Astrocyte (in vitro differentiated cells and primary cell): ENCODE data around the gene COL9A3. TPM values are rescaled to one million over a fixed set of nuclear protein-coding genes. Genes with fewer than 3 reads are reported as not detected.
"Not testable (repeated sequence)": the region's sequence is repeated elsewhere in the genome, so short reads cannot be mapped to it uniquely, and the experiment has no call there.

Experiments
- DNase-seq: peaks from one replicate; pipeline ENCODE4 v3.0.0-alpha.2; 2010; ENCODE audit warnings: low read depth
- FAIRE-seq: peaks from 2 replicates; lab custom pipeline; 2011; peaks lifted over from hg19 to GRCh38; lab: Jason Lieb, UNC
- H2AFZ ChIP-seq: 2 replicates; pipeline ENCODE4 v1.6.0; 2012; ENCODE audit warnings: low read depth, low read length, inconsistent platforms
- H3K27ac ChIP-seq: 2 replicates; pipeline ENCODE4 v1.5.1; 2011; ENCODE audit warnings: low read depth, low read length, inconsistent platforms
- H3K27me3 ChIP-seq: 2 replicates; pipeline ENCODE4 v1.6.0; 2011; ENCODE audit warnings: low read length, inconsistent platforms; ENCODE audit not compliant: insufficient read depth
- H3K36me3 ChIP-seq: 2 replicates; pipeline ENCODE4 v1.5.1; 2011; ENCODE audit warnings: low read length, inconsistent platforms; ENCODE audit not compliant: insufficient read depth
- H3K4me1 ChIP-seq: 2 replicates; pipeline ENCODE4 v1.5.1; 2011; ENCODE audit warnings: low read length, inconsistent platforms; ENCODE audit not compliant: insufficient read depth
- H3K4me2 ChIP-seq: 2 replicates; pipeline ENCODE4 v1.6.0; 2012; ENCODE audit warnings: low read length, inconsistent platforms
- H3K4me3 ChIP-seq: 2 replicates; pipeline ENCODE4 v1.5.1; 2011; ENCODE audit warnings: low read depth, mild to moderate bottlenecking, low read length, inconsistent platforms; ENCODE audit not compliant: insufficient read depth
- H3K79me2 ChIP-seq: 2 replicates; pipeline ENCODE4 v1.6.0; 2012; ENCODE audit warnings: mild to moderate bottlenecking, low read length, inconsistent platforms; ENCODE audit not compliant: insufficient read depth
- H3K9ac ChIP-seq: 2 replicates; pipeline ENCODE4 v1.6.0; 2012; ENCODE audit warnings: mild to moderate bottlenecking, low read length, inconsistent platforms
- H3K9me3 ChIP-seq: 2 replicates; pipeline ENCODE4 v1.5.1; 2012; ENCODE audit warnings: low read depth, mild to moderate bottlenecking, low read length, inconsistent platforms; ENCODE audit not compliant: insufficient read depth
- H4K20me1 ChIP-seq: 2 replicates; pipeline ENCODE4 v1.6.0; 2012; ENCODE audit warnings: low read length, inconsistent platforms; ENCODE audit not compliant: insufficient read depth
- H3K27ac Mint-ChIP-seq: one replicate; pipeline ENCODE4 v1.8.0; 2021; ENCODE audit warnings: mild to moderate bottlenecking, mixed read lengths; ENCODE audit not compliant: unreplicated experiment
- H3K27me3 Mint-ChIP-seq: one replicate; pipeline ENCODE4 v1.8.0; 2021; ENCODE audit warnings: low read depth, mixed read lengths; ENCODE audit not compliant: unreplicated experiment
- H3K36me3 Mint-ChIP-seq: one replicate; pipeline ENCODE4 v1.8.0; 2021; ENCODE audit warnings: low read depth, mixed read lengths; ENCODE audit not compliant: unreplicated experiment
- H3K4me1 Mint-ChIP-seq: one replicate; pipeline ENCODE4 v1.8.0; 2021; ENCODE audit warnings: low read depth, mixed read lengths; ENCODE audit not compliant: unreplicated experiment
- H3K4me3 Mint-ChIP-seq: one replicate; pipeline ENCODE4 v1.8.0; 2021; ENCODE audit warnings: mild to moderate bottlenecking, moderate library complexity, mixed read lengths; ENCODE audit not compliant: unreplicated experiment
- H3K9me3 Mint-ChIP-seq: one replicate; pipeline ENCODE4 v1.8.0; 2021; ENCODE audit warnings: mild to moderate bottlenecking, mixed read lengths; ENCODE audit not compliant: unreplicated experiment
- EZH2 ChIP-seq: IDR thresholded peaks from 2 replicates; pipeline ENCODE4 v1.6.1; 2012; ENCODE audit warnings: mild to moderate bottlenecking, low read length, inconsistent platforms; ENCODE audit not compliant: insufficient read depth
- total RNA-seq: library from RNA; stranded (reverse); gene quantifications from 2 replicates; pipeline ENCODE4 v1.2.1, GENCODE V29; 2021
- TF ChIP-seq, protein P1 (sequence below): IDR thresholded peaks from 2 replicates; pipeline ENCODE4 v1.5.1; 2011; ENCODE audit warnings: low read depth, mild to moderate bottlenecking, inconsistent platforms, low read length, moderate library complexity; ENCODE audit not compliant: insufficient read depth

Gene COL9A3
- total RNA-seq, 1 donor from 2014 or later, result 43.0 TPM

DNA sequence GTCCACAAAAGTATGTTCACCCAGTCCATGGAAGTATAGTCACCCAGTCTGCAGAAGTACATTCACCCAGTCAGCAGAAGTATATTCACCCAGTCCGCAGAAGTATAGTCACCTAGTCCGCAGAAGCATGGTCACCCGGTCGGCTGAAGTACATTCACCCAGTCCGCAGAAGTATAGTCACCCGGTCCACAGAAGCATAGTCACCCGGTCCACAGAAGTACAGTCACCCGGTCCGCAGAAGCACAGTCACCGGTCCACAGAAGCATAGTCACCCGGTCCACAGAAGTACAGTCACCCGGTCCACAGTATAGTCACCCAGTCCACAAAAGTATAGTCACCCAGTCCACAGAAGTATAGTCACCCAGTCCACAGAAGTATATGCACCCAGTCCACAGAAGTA is 36.0 kb downstream of the COL9A3 start:
- H3K9ac ChIP-seq, result no peak overlapping the region
- H3K4me2 ChIP-seq, result no peak overlapping the region
- no peaks in the 10 kb centered on the region for H3K4me1 ChIP-seq
- no peak overlapping the region for H3K27ac ChIP-seq
- H3K27me3 Mint-ChIP-seq, result no peaks in the 10 kb centered on the region
- no peak overlapping the region for H3K4me3 ChIP-seq
- H3K79me2 ChIP-seq, result peaks cover 4% of the 10 kb centered on the region
- peaks cover 40% of the 10 kb centered on the region for H4K20me1 ChIP-seq
- H3K9me3 Mint-ChIP-seq, result no peaks in the 10 kb centered on the region
- peaks cover 15% of the 10 kb centered on the region for H3K36me3 Mint-ChIP-seq
- peaks cover 2% of the 10 kb centered on the region for H3K4me1 Mint-ChIP-seq
- H2AFZ ChIP-seq, result no peak overlapping the region
- TF ChIP-seq EZH2, result no peak
- TF ChIP-seq, protein P1, sequence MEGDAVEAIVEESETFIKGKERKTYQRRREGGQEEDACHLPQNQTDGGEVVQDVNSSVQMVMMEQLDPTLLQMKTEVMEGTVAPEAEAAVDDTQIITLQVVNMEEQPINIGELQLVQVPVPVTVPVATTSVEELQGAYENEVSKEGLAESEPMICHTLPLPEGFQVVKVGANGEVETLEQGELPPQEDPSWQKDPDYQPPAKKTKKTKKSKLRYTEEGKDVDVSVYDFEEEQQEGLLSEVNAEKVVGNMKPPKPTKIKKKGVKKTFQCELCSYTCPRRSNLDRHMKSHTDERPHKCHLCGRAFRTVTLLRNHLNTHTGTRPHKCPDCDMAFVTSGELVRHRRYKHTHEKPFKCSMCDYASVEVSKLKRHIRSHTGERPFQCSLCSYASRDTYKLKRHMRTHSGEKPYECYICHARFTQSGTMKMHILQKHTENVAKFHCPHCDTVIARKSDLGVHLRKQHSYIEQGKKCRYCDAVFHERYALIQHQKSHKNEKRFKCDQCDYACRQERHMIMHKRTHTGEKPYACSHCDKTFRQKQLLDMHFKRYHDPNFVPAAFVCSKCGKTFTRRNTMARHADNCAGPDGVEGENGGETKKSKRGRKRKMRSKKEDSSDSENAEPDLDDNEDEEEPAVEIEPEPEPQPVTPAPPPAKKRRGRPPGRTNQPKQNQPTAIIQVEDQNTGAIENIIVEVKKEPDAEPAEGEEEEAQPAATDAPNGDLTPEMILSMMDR, result no peak
- H3K27me3 ChIP-seq, result no peaks in the 10 kb centered on the region
- peaks cover 15% of the 10 kb centered on the region for H3K36me3 ChIP-seq
- H3K27ac Mint-ChIP-seq, result no peak overlapping the region
- DNase-seq (no peak), FAIRE-seq (no peak)
- H3K4me3 Mint-ChIP-seq, result no peak overlapping the region
- no peaks in the 10 kb centered on the region for H3K9me3 ChIP-seq

DNA sequence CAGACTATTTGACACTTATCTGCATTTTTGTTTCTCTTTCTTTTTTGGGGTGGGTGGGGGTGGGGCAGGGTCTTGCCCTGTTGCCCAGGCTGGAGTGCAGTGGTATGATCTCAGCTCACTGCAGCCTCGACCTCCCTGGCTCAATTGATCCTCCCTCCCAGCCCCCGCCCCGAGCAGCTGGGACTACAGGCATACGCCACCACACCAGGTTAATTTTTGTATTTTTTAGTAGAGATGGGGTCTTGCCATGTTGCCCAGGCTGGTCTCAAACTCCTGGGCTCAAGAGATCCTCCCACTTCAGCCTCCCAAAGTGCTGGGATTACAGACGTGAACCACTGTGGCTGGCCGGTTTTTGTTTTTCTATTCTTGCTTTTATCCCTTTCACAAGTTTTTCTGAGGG is 36.5 kb downstream of the COL9A3 start:
- H3K27ac Mint-ChIP-seq, result not testable (repeated sequence)
- peaks cover 14% of the 10 kb centered on the region for H3K36me3 Mint-ChIP-seq

DNA sequence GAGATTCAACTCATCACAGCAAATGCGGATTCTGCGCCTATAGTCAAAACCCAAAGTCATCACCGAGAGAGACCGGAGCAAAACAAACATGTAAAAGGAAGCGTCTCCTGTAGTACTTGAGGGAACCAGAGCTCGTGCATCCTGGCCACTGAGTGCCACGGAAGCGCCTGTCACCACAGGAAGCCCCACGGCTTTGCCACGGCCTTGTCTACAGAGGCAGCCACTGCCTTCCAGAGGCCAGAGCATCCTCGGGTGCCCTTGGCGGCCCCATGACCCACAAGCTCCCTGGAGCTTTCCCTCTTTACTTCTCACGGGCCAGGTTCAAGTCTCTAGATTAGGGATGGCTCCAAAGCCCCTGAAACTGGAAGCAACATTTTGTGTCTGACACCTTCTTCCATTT is 37.3 kb downstream of the COL9A3 start:
- H3K4me2 ChIP-seq, result no peak overlapping the region
- H3K27me3 Mint-ChIP-seq, result no peaks in the 10 kb centered on the region
- no peaks in the 10 kb centered on the region for H3K9me3 ChIP-seq
- H3K27ac ChIP-seq, result no peak overlapping the region
- TF ChIP-seq, protein P1, result no peak
- TF ChIP-seq EZH2, result no peak
- peaks cover 12% of the 10 kb centered on the region for H3K79me2 ChIP-seq
- H3K4me1 Mint-ChIP-seq, result peaks cover 6% of the 10 kb centered on the region
- DNase-seq (no peak), FAIRE-seq (no peak)
- H3K36me3 ChIP-seq, result peaks cover 15% of the 10 kb centered on the region
- H3K4me3 Mint-ChIP-seq, result no peak overlapping the region
- H3K4me1 ChIP-seq, result no peaks in the 10 kb centered on the region
- peaks cover 48% of the 10 kb centered on the region for H4K20me1 ChIP-seq
- no peak overlapping the region for H3K27ac Mint-ChIP-seq
- peaks cover 16% of the 10 kb centered on the region for H3K36me3 Mint-ChIP-seq
- no peaks in the 10 kb centered on the region for H3K27me3 ChIP-seq
- H3K4me3 ChIP-seq, result no peak overlapping the region
- no peaks in the 10 kb centered on the region for H3K9me3 Mint-ChIP-seq
- H3K9ac ChIP-seq, result no peak overlapping the region
- H2AFZ ChIP-seq, result no peak overlapping the region

More for the DNA sequence above, 36.5 kb downstream of the COL9A3 start:
- Histone ChIP-seq H4K20me1 (peaks cover 42% of the 10 kb centered on the region), H3K36me3 (peaks cover 15% of the 10 kb centered on the region)
- not testable (repeated sequence) for DNase-seq, H3K9me3 Mint-ChIP-seq, H3K27ac ChIP-seq, FAIRE-seq, H2AFZ ChIP-seq, H3K4me2 ChIP-seq, H3K27me3 ChIP-seq, H3K9me3 ChIP-seq, H3K4me3 Mint-ChIP-seq, H3K4me1 ChIP-seq, H3K79me2 ChIP-seq, H3K27me3 Mint-ChIP-seq, H3K9ac ChIP-seq, H3K4me1 Mint-ChIP-seq, H3K4me3 ChIP-seq
